ENCODE data around the gene MIEF1. TPM values are rescaled to one million over a fixed set of nuclear protein-coding genes. Genes with fewer than 3 reads are reported as not detected.

Gene MIEF1
- total and polyA plus RNA-seq, 2 of the 8 experiments (the other 6 are each of a cell fraction or from before 2014, with no cell fraction given) = 16.8 to 32.7 TPM

DNA sequence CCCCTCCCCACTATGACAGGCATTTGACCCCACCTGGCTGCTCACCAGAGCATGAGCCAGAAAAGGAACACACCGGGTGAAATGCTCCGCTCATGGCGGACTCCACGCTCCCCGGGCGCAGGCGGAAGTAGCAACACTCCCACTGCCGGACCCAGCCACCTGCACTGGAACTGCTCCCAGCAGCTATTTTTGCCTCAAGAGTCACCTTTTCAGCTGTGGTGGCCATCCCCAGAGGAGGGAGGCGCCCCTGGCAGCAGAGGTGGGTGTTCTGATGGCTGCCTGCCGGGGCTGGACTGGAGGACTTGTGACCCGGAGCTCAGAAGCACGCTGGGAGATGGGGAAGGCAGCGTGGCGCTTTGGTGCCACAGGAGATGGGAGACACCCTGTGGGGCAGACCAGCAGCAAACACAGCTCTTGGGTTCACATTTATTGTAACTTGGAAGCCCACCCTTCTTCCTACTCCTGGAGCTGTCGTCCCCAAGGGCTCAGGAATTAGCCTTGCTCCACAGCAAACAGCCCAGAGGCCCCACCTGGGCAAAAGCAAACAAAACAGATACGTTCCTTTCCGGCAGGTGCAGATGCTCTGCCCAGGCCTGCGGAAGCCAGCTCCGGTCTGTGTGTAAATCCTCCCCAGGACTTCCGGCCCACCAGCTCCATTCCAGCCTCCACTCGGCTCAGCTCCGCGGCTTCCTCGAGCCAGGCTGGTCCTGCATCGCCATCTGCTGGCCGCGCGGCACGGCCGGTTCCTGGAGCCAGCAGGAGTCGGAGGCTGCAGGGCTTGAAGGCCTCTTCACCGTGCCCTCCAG is 26.8 kb downstream of the MIEF1 start (continued):
- TF ChIP-seq RBBP5 (IDR thresholded peaks at IDR 0.05; ENCODE audit: borderline replicate concordance, low read depth, low read length) (no peak), HDAC6 (IDR thresholded peaks at IDR 0.05; ENCODE audit: low read depth, low read length) (no peak), EP300 (IDR thresholded peaks at IDR 0.05; ENCODE audit: borderline replicate concordance in 1 of 2, low read depth in 2 of 2, low read length in 2 of 2) (peak in 1 of 2 experiments; percentile 92; a peak in 1 of 3 replicates), RXRA (IDR thresholded peaks at IDR 0.05; ENCODE audit: insufficient read depth, low read depth, low read length) (no peak; the same call in 1 of the 2 replicates), GABPA (IDR thresholded peaks at IDR 0.05; ENCODE audit: borderline replicate concordance, insufficient read depth, low read length) (peak; percentile 86; the same call in 1 of the 2 replicates), SP4 (IDR thresholded peaks at IDR 0.05; ENCODE audit: low read length) (peak; percentile 91; the same call in 1 of the 2 replicates), EZH2 (IDR thresholded peaks at IDR 0.05; ENCODE audit: low read depth, low read length, severe bottlenecking) (no peak), CBX8 (IDR thresholded peaks at IDR 0.05; ENCODE audit: borderline replicate concordance, low read depth, low read length) (no peak), JUND (IDR thresholded peaks at IDR 0.05; ENCODE audit: low read length) (peak; percentile 78), TCF12 (IDR thresholded peaks at IDR 0.05; ENCODE audit: low read depth, low read length) (0 out of 2 replicates have a peak, but pooled peaks have one; percentile 73), SAP30 (IDR thresholded peaks at IDR 0.05; ENCODE audit: insufficient read depth, insufficient replicate concordance, low read length) (no peak), ASH2L (IDR thresholded peaks at IDR 0.05; ENCODE audit: low read length) (no peak), SP1 (IDR thresholded peaks at IDR 0.05; ENCODE audit: low read depth, low read length) (peak; percentile 100), MAFK (IDR thresholded peaks at IDR 0.05; ENCODE audit: low read depth, low read length) (no peak), KDM4A (IDR thresholded peaks at IDR 0.05; ENCODE audit: low read depth, low read length, severe bottlenecking) (no peak), TAF1 (IDR thresholded peaks at IDR 0.05; ENCODE audit: low read depth, low read length) (no peak; the same call in 1 of the 2 replicates), CREB1 (IDR thresholded peaks at IDR 0.05) (peak; percentile 72), CHD1 (IDR thresholded peaks at IDR 0.05; ENCODE audit: low read depth, low read length) (no peak)
- TF ChIP-seq, protein P1, sequence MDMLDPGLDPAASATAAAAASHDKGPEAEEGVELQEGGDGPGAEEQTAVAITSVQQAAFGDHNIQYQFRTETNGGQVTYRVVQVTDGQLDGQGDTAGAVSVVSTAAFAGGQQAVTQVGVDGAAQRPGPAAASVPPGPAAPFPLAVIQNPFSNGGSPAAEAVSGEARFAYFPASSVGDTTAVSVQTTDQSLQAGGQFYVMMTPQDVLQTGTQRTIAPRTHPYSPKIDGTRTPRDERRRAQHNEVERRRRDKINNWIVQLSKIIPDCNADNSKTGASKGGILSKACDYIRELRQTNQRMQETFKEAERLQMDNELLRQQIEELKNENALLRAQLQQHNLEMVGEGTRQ (IDR thresholded peaks at IDR 0.05; ENCODE audit: low read length) = no peak
- TF ChIP-seq, protein P2, sequence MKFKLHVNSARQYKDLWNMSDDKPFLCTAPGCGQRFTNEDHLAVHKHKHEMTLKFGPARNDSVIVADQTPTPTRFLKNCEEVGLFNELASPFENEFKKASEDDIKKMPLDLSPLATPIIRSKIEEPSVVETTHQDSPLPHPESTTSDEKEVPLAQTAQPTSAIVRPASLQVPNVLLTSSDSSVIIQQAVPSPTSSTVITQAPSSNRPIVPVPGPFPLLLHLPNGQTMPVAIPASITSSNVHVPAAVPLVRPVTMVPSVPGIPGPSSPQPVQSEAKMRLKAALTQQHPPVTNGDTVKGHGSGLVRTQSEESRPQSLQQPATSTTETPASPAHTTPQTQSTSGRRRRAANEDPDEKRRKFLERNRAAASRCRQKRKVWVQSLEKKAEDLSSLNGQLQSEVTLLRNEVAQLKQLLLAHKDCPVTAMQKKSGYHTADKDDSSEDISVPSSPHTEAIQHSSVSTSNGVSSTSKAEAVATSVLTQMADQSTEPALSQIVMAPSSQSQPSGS (IDR thresholded peaks at IDR 0.05; ENCODE audit: low read length) = peak; percentile 89; the same call in 1 of the 2 replicates
- TF ChIP-seq, protein P3, sequence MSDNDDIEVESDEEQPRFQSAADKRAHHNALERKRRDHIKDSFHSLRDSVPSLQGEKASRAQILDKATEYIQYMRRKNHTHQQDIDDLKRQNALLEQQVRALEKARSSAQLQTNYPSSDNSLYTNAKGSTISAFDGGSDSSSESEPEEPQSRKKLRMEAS (IDR thresholded peaks at IDR 0.05) = peak; percentile 81
